Measurements from ENCODE around the gene POM121.
"Not testable (repeated sequence)": the region's sequence is repeated elsewhere in the genome, so short reads cannot be mapped to it uniquely, and the experiment has no call there.

- TF ChIP-seq CTCF, EP300 (IDR thresholded peaks at IDR 0.05): not testable (repeated sequence)
These were observed 45.1 kb upstream of the POM121 start for GRCh38 chr7:72879737-72880215.

Measured in stomach (tissue), 4 donors.